ENCODE data around the gene C1orf56. TPM values are rescaled to one million over a fixed set of nuclear protein-coding genes. Genes with fewer than 3 reads are reported as not detected.

Gene C1orf56
- total and polyA plus RNA-seq, 2 donors (not counting 3 experiments of a cell fraction or from before 2014, with no cell fraction given) = 3.0 to 3.5 TPM

GRCh38 chr1:151012684-151013471 is 34.7 kb upstream of the C1orf56 start:
- intact Hi-C loops (cut with micrococcal nuclease) (no loop called here), dilution Hi-C loops (cut with MboI; ENCODE audit: extremely low pct_ligation_motif_present, low sequenced_read_pairs) (no loop called here)
- Histone ChIP-seq H3K9me1 (replicated peaks; ENCODE audit: control insufficient read depth, extremely low read depth, insufficient read depth, low read length) (no peaks in the 10 kb centered on the region), H3K36me3 (ENCODE audit: control insufficient read depth in 2 of 2, extremely low read depth in 1 of 2, insufficient read depth in 2 of 2, low read length in 2 of 2) (no peaks in the 10 kb centered on the region), H3K79me2 (ENCODE audit: control insufficient read depth, insufficient read depth, low read length) (no peaks in the 10 kb centered on the region), H3K27me3 (ENCODE audit: control insufficient read depth in 2 of 2, insufficient read depth in 2 of 2, low read length in 2 of 2) (no peaks in the 10 kb centered on the region), H2AFZ (ENCODE audit: low read depth, low read length) (no peak overlapping the region), H3K4me1 (ENCODE audit: control insufficient read depth, extremely low read depth, insufficient read depth, low read length) (peaks cover 8% of the 10 kb centered on the region), H3K9me3 (replicated peaks; ENCODE audit: control insufficient read depth, insufficient read depth, low read length) (no peaks in the 10 kb centered on the region), H3K4me2 (ENCODE audit: insufficient read depth, low read length) (no peak overlapping the region), H4K20me1 (replicated peaks; ENCODE audit: control insufficient read depth, extremely low read depth, insufficient read depth, low read length) (no peaks in the 10 kb centered on the region), H3K9ac (replicated peaks; ENCODE audit: extremely low read depth, insufficient read depth, low read length) (no peak overlapping the region), H3K27ac (ENCODE audit: insufficient read depth, low read depth, low read length) (no peak overlapping the region), H3K4me3 (replicated peaks in 1 of 3; ENCODE audit: insufficient read depth in 1 of 3, low read depth in 1 of 3, low read length in 3 of 3) (no peak overlapping the region)
- DNase-seq (ENCODE audit: low read depth, low spot score) (no peak), FAIRE-seq (no peak)
- no TSS peak for BruUV-seq (replicated peaks)
- no peak for TF ChIP-seq POLR2AphosphoS5 (IDR thresholded peaks at IDR 0.05; ENCODE audit: insufficient read depth, low read depth, low read length)
- no peak for TF ChIP-seq MYC (IDR thresholded peaks at IDR 0.05; ENCODE audit: low read depth, low read length)
- no peak for TF ChIP-seq POLR2A (IDR thresholded peaks at IDR 0.05; ENCODE audit: low read depth, low read length)
- TF ChIP-seq FOS (IDR thresholded peaks at IDR 0.05; ENCODE audit: borderline replicate concordance, insufficient read depth, low read length) = no peak
- TF ChIP-seq JUN (IDR thresholded peaks at IDR 0.05; ENCODE audit: borderline replicate concordance, insufficient read depth, insufficient read length, low read depth) = no peak
- TF ChIP-seq, protein P1, sequence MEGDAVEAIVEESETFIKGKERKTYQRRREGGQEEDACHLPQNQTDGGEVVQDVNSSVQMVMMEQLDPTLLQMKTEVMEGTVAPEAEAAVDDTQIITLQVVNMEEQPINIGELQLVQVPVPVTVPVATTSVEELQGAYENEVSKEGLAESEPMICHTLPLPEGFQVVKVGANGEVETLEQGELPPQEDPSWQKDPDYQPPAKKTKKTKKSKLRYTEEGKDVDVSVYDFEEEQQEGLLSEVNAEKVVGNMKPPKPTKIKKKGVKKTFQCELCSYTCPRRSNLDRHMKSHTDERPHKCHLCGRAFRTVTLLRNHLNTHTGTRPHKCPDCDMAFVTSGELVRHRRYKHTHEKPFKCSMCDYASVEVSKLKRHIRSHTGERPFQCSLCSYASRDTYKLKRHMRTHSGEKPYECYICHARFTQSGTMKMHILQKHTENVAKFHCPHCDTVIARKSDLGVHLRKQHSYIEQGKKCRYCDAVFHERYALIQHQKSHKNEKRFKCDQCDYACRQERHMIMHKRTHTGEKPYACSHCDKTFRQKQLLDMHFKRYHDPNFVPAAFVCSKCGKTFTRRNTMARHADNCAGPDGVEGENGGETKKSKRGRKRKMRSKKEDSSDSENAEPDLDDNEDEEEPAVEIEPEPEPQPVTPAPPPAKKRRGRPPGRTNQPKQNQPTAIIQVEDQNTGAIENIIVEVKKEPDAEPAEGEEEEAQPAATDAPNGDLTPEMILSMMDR (IDR thresholded peaks at IDR 0.05; ENCODE audit: extremely low read depth in 1 of 2, insufficient read depth in 1 of 2, low read depth in 1 of 2, low read length in 2 of 2) = no peak
- no peak for TF ChIP-seq EZH2 (IDR thresholded peaks at IDR 0.05; ENCODE audit: borderline replicate concordance, low read depth, low read length, severe bottlenecking)
- POLR2A ChIA-PET = no interaction called here
- CTCF ChIA-PET = interaction anchor here (0.7 to 1.6 kb wide), 2 partner anchors 17 to 35 kb away, joined by 3 to 5 read pairs; partner anchors contain the start of gene C1orf56

Data from endothelial cell of umbilical vein (primary cell).